RWPE1 (cell line): ENCODE measurements around the gene MRS2.
"Not testable (repeated sequence)": the region's sequence is repeated elsewhere in the genome, so short reads cannot be mapped to it uniquely, and the experiment has no call there.

ENCODE experiments used
- CTCF ChIA-PET: fragments of 350-600 bp; sonication (Branson Sonifier 250); formaldehyde crosslinking; extraction: SDS; loops from one replicate; lab custom pipeline; 2021; lab: Yijun Ruan, JAX
- POLR2A ChIA-PET: fragments of 400-600 bp; formaldehyde crosslinking; extraction: SDS; loops from one replicate; lab custom pipeline; 2020; ENCODE audit warnings: antibody characterized with exemption; ENCODE audit not compliant: low non-redundant PET; lab: Yijun Ruan, JAX
- DNase-seq: peaks from one replicate; pipeline ENCODE4 v3.0.0; 2012; ENCODE audit warnings: low spot score
- H3K27ac ChIP-seq: fragments of 450-650 bp; 2 replicates; pipeline ENCODE4 v1.5.1; 2017
- TF ChIP-seq, protein P1 (sequence below): fragments of 450-650 bp; conservative IDR thresholded peaks from 2 replicates; pipeline ENCODE4 v1.5.1; 2017; ENCODE audit warnings: low read depth, mild to moderate bottlenecking

MRS2 gene

DNA sequence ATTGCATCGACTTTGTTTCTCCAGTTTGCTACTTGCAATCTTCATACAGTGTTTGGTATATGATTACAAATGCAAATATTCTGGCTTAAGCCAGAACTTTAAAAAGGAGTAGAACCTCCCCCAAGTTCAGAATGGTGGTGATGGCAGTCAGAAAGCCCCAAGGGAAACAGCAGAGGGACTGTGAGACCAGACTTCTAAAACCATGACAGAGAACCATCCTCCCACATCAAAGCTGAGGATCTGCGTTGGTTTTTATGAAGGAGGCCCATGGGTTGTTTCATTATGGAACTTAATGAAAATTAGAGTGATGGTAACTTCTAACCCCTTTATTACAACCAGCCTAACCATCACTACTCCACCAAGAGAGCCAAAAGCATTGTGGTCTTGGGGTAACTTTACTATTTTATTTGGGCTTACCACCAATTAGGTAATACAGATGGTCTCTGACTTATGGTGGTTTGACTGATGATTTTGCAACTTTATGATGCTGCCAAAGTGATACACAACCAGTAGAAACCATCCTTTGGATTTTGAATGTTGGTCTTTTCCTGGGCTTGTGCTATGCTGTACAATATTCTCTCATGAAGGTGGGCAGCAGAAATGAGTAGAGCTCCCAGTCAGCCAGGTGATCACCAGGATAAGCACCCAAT lies 10.9 kb upstream of the MRS2 start:
- ChIA-PET POLR2A (no interaction called here), CTCF (interaction anchor here (1.0 kb wide), 1 partner anchor 31 kb away, joined by 5 read pairs; no protein-coding TSS in a partner anchor)
- no peak overlapping the region for H3K27ac ChIP-seq
- no peak for DNase-seq
- TF ChIP-seq, protein P1, sequence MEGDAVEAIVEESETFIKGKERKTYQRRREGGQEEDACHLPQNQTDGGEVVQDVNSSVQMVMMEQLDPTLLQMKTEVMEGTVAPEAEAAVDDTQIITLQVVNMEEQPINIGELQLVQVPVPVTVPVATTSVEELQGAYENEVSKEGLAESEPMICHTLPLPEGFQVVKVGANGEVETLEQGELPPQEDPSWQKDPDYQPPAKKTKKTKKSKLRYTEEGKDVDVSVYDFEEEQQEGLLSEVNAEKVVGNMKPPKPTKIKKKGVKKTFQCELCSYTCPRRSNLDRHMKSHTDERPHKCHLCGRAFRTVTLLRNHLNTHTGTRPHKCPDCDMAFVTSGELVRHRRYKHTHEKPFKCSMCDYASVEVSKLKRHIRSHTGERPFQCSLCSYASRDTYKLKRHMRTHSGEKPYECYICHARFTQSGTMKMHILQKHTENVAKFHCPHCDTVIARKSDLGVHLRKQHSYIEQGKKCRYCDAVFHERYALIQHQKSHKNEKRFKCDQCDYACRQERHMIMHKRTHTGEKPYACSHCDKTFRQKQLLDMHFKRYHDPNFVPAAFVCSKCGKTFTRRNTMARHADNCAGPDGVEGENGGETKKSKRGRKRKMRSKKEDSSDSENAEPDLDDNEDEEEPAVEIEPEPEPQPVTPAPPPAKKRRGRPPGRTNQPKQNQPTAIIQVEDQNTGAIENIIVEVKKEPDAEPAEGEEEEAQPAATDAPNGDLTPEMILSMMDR: no peak

- ChIA-PET POLR2A (no interaction called here), CTCF (no interaction called here)
- no peak overlapping the region for H3K27ac ChIP-seq
- no peak for DNase-seq
- TF ChIP-seq, protein P1: no peak
Measured at GRCh38 chr6:24394061-24394779, 8.5 kb upstream of the MRS2 start.

GRCh38 chr6:24394780-24395437 lies 7.8 kb upstream of the MRS2 start:
- DNase-seq: peak; percentile 53
- no peak overlapping the region for H3K27ac ChIP-seq
- TF ChIP-seq, protein P1: no peak
- POLR2A ChIA-PET: no interaction called here
- CTCF ChIA-PET: no interaction called here

GRCh38 chr6:24396824-24397223 lies 5.9 kb upstream of the MRS2 start:
- POLR2A ChIA-PET: no interaction called here
- DNase-seq: no peak
- H3K27ac ChIP-seq: no peak overlapping the region
- CTCF ChIA-PET: no interaction called here
- TF ChIP-seq, protein P1: no peak

- TF ChIP-seq, protein P1: no peak
- ChIA-PET POLR2A (no interaction called here), CTCF (interaction anchor here (0.7 kb wide), 1 partner anchor 45 kb away, joined by 3 read pairs; no protein-coding TSS in a partner anchor)
- DNase-seq: no peak
- no peak overlapping the region for H3K27ac ChIP-seq
Measured at GRCh38 chr6:24397631-24398030, 5.1 kb upstream of the MRS2 start.

GRCh38 chr6:24400045-24401039 lies 2.4 kb upstream of the MRS2 start:
- H3K27ac ChIP-seq, DNase-seq, POLR2A ChIA-PET: not testable (repeated sequence)
- CTCF ChIA-PET: interaction anchor here (0.6 kb wide), 1 partner anchor 95 kb away, joined by 3 read pairs; no protein-coding TSS in a partner anchor
